Measurements from ENCODE around the gene SPATC1L.

Gene SPATC1L

DNA sequence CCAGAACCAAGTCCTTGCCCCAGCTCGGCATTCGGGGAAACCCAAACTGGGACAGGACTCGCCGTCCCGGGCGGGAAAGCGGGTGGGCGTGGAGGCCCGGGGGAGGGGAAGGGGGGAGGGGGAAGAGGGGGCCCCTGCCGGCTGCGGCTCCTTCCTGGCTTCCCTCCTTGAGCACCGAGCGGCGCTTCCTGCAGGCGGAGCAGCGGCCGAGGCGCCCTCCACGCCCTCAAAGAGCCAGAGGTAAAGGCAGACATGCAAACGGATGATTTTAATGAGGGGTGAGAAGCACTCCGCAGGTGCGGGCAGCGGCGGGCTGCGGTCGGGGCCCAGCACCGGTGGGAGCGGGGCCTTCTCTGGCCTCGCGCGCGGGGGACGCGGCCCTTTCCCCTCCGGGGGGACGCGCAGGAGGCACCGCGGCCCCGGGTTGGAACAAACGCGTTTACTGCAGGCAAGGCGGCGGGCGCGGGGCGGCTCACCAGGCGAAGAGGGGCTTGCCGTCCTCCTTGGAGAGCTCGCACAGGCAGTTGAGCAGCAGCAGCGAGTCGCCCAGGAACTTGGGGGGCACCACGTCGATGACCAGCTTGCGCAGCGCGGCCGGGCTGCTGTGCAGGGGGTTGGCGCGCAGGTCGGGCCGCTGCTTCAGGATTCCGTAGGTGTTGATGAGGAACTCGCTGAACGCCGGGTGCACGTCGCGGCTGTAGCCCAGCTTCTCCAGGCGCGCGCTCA is 23.2 kb downstream of the SPATC1L start:
- peak; percentile 52 for DNase-seq

DNA sequence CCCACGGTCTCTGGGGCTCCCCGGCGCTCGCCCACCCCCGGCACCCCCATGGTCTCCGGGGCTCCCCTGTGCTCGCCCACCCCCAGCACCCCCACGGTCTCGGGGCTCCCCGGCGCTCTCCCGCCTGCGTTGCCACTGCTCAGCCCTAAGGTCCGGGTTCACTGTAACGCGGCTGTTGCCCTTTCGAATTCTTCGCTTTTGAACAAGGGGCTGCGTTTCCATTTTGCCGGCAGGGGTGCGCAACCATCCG is 23.7 kb downstream of the SPATC1L start:
- no peak for DNase-seq

DNA sequence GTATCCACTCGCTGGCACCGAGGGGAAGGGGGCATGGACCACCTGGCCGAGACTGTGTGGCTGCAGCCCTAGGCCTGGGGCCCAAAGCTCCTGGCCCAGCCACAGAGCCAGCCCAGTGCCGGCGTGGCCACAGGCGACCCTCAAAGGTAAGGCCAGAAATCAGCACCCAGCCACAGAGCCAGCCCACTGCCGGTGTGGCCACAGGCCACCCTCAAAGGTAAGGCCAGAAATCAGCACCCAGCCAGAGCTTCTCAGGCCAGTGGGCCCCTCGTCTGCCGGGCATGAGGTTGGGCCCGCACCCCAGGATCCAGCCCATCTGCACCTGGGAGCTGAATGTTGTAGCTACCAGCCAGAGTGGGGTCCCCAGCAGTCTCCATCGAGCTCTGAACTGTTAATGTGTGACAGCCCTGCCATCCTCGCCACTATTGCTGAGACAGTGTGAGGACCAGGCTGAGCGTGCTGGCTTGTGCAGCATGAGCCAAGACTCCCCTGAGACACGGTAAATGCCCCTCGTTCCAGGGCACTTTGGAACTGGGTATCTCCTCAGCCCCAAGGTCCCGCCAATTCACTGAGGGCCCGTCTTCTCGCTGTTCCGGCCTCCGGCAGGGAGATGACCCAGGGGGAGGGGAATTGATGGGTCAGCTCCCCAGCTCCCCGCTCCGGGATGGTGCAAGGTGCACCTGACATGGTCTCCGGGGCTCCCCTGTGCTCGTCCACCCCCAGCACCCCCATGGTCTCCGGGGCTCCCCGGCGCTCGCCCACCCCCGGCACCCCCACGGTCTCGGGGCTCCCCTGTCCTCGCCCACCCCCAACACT is 24.2 kb downstream of the SPATC1L start:
- peak; percentile 47 for DNase-seq

DNA sequence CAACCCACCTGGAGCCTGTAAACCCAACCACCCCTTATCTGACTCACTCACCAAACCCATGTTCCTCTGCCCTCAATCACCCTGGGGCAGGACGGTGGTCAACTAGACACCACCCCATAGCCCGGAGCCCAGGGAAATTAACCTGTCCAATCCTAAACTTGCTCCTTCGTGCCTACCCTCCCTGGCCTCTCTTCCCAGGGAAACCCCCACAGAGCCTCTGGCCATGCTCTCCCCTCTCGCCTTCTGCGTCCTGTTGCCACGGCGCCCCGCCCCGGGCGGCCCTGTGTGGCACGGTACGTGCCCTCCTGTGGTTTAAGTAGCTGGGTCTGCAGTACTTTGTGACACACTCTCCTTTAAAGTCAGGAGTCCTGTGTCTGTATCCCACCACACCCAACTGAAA is 24.9 kb downstream of the SPATC1L start:
- DNase-seq, result no peak

DNA sequence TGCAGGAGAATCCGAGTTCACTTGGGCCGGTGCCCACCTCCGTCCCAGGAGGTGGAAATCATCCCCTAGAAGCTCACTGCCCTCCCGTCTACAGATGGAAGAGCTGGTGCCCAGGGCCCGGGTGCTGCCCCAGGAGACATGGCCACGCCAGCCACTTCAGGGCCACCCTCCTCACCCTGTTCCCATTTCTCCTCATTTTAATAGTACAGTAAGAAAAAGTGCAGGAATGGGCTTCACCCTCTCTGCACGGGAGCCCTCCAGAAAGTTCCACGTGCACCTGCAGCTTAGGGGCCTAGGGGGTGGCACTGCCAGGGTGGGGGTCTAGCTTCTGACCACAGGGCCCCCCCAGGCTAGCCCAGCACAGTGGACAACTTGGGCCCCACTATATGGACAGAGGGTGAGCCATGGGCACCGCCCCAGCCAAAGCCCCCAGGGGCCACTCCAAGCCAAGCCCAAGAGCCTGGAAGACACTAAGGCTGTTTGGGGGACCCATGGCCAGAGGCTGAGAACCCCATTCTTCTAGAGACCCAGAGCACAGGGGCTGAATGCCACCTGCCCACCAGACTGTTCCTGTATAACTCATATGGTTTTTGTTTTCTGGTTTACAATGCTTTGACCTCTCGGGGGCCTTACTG is 25.5 kb downstream of the SPATC1L start:
- DNase-seq, result peak; percentile 35

DNA sequence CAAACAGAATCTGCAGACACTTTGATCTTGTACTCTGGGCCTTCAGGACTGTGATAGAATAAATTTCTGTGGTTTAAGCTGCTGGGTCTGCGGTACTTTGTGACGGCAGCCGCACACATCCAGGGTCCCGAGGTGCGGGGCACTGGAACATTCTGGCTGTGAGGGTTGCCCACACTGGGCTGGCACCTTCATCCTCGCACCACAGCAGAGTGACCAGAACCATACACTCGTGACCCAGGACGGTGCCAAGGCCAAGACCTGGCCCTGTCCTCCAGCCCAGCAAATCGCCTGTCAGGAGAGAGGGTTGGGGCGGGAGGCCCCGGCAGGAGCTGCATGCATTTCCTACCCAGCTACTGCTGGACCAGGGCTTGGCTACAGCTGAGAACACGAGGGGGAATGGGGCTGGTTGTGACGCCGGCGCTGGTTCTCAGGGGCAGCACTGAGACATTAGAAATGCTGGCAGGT is 26.2 kb downstream of the SPATC1L start:
- DNase-seq, result peak; percentile 29

DNA sequence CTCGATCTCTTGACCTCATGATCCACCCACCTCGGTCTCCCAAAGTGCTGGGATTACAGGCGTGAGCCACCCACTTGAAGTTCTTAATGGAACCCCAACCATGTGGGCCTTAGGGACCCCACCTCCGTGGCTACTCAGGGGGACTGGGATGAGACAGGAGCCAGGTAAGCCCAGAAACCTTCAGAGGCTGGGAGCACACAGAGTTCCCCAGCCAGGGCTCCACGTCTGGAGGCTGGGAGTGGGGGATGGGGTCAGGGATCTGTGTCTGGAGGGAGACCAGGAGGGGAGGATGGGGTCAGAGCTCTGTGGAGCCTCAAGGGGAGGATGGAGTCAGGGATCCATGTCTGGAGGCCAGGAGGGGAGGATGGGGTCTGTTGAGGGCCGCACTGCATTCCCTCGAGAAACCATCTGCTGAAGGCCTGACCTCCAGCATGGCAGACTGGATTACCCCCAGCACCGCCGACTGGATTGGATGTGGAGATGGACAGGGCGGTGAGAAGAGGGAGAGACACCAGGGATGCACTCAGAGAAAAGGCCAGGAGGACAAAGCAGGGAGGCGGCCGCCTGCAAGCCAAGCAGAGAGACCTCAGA is 26.8 kb downstream of the SPATC1L start:
- DNase-seq, result peak; percentile 35

DNA sequence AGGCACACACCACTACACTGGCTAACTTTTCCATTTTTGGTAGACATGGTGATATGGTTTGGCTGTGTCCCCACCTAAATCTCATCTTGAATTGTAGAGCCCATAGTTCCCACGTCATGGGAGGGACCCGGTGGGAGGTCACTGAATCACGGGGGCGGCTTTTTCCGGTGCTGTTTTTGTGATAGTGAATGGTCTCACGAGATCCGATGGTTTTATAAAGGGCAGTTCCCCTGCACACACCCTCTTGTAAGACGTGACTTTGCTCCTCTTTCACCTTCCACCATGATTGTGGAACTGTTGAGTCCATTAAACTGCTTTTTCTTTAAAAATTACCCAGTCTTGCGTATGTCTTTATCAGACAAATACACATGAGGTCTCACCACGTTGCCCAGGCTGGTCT is 27.6 kb downstream of the SPATC1L start:
- DNase-seq, result peak; percentile 26

DNA sequence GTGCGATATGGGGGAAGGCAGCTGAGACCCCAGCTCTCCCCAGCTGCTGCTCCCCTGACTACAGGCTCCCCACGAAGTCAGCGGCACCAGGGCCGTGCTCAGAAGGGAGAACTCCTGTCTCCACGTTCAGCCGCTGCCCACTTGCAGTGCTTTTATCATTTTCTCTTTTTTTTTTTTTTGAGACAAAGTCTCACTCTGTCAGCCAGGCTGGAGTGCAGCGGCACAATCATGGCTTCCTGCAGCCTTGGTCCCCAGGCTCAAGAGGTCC is 27.9 kb downstream of the SPATC1L start:
- DNase-seq, result no peak

DNA sequence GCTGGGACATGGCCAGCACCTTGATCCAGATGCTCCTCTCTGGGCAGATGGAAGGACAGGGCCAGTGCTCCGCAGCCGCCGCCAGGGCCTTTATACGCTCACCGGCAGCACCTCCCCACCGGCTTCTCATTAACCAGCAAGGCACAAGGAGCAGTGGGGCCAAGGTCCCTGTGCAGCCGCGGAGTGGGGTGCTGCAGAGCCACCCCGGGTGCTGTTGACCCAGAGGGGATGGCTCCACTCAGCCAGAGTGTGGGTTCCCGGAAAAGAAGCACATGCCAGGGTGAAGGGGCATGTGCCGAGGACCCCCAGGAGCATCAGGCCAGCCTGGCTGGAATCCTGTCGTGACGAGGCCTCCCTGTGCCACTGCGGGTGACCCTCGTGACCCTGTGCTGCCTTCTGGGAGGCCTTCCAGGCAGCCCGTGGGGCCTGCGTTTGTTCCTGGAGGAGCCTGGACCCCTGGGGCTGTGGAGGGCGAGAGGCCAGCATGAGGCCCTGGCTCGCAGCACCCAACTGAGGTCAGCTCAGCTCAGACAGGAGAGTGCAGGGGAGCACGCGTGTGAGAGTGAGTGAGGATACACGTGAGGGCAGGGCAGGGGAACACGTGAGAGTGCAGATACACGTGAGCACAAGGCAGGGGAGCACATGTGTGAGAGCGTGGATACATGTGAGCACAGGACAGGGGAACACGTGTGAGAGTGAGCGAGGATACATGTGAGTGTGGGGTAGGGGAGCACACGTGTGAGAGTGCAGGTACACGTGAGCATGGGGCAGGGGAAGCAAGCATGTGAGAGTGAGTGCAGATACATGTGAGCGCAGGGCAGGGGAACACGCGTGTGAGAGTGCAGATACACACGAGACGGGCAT is 28.5 kb downstream of the SPATC1L start, which contains the start of gene FTCD:
FTCD (minus strand) TSS at position 66 of the 864 bp plus-strand sequence; CDS start at position 10, 56 bp downstream.
- DNase-seq, result peak; percentile 49

DNA sequence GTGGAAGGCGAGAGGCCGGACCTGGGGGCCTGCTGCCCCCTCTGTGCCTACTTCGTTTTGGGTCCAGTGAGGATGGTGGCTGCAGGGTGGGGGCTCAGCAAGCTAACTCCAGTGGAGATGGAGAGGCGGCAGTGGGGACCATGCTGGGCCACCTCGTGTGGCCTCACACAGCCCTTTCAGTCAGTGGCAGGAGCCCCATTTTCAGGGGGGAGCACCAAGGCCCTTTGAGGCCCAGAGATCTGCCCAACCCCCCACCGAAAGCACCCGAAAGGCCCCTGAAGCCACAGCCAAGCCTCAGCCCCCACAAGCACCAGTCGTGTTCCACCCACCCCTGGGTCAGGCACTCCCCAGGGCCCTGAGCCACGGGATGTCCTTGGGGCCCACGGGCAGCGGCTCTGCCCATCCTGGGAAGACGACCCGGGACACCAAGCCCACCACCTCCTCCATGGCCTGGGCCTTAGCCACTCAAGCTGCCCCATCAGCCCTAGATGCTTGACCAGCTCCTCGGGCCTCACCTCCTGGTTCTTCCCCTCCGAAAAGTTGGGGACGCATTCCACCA is 29.2 kb downstream of the SPATC1L start:
- DNase-seq, result peak; percentile 42

DNA sequence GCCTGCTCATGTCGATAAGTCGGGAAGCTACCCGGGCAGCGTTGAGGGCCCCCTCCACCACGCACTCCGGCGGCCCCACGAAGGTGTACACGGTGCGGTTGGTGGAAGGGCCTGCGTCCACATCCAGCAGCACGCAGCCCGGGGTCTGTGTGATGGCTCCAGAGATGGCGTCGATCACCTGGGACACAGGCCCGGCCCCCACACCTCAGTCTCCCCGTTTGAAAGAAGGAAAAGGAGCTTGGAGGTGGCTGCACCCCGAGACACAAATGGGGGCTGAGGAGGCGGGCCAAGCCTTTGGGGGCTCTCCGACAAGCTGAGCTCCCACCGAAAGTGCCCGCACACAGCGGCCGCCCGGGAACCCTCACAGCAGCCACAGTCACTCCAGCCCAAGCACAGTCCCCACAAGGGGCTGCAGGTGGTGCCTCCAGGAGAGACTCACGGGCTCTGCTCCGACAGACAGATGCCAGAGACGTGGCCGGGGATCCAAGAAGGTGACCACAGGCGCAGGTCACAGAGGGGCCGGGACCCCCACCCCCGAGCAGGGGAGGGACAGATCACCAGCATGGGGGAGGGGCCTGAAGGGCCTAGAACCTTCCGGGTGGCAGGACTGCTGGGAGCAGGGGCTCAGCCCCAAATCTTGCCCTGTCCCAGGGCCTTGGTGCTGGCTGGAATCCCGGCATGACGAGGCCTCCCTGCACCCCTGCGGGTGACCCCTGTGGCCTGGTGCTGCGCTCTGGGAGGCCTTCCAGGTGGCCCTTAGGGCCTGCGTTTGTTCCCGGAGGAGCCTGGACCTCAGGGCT is 29.9 kb downstream of the SPATC1L start:
- DNase-seq, result peak; percentile 50

DNA sequence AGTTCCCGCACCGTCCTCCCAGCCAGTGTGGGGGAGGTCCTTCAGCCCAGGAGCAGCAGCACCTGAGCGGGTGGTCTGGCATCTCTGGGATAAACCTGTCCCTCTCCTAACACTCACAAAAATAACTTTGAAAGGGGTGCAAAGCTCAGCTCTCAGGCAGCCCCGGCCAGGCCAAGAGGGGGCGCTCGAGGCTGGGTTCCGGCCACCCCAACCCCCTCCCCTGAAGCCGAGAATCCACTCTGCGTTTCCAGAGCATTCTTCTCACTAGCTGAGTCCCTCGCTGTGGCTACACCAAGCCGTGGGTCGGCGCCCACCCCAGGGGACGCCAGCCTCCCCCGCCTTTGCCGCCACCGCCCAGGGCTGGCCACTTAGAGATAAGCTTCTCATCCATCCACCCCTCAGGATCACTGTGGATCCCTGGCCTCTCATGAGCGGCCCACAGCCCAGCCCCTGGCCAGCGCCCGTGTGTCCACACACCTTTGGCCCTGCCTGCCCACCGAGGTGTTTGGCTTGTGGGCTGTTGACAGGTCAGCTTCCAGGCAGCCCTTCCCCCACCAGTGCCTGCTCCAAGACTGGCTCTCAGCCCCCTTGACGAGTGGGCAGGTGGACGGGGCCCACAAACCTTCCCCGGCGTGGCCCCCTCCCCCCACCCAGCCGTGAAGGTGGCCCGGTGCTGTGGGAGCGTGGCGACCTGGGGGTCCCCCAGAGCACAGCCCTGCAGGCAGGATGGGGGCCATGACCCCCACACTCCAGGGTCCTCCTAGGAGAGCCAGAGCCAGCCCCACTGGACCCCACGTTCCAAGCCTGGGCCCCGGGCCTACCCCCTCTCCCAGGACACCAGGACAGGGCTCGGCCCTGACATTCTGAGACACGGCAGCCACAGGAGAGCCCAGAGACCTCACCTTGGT is 30.8 kb downstream of the SPATC1L start:
- peak; percentile 88 for DNase-seq

DNA sequence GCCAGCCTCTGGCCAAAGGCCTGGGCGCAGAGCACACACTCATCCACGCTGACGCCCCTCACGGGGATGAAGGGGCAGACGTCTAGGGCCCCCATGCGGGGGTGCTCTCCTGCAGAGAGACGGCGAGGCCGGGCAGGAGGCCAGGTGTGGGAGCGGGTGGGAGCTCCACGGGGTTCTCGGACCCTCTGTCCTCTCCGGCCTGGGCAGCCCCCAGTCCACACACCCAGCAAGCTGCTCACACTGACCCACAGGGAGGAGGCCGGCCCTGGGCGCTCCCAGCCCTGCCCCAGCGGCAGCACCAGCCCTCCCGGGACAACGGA is 31.4 kb downstream of the SPATC1L start:
- DNase-seq, result no peak

DNA sequence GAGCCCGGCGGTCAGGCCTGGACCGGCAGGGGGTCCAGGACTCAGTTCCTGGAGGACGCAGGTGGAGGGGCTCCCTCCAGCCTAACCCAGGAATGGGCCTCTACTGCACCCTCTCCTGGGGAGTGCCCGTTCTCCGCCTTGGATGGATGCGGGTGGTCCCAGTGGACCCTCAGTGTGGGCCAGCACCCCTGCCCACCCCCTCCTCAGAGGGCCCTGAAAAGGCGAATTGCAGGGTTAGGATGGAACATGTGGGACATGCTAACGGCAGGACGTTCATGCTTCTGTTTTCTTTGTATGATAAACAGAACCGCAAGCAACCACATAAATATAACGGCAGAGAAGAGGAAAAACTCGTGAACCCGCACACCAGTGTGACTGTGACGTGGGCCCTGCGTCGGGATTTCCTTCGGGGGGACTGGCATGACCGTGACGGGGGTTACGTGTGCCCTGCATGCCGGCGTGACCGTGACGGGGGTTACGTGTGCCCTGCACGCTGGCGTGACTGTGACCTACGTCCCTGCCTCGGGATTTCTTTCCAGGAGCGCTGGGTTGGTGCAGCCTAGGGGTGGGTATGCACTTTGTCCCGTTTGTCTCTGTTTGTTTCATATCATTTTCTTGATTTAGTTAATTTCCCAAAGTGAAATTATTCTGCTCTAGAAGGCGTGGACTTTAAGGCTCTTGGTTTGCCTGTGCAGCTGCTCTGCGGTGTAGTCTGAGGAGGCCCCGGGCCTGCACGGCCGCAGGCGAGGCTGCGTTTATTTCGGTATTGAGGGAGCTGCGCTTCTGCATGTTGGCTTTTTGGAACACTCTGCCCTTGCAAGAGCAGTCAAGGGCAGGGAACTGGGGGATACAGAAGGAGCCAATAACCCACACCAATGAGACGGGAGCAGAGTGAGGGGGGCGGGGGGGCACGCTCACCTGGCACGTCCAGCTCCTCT is 32.0 kb downstream of the SPATC1L start:
- DNase-seq, result peak; percentile 43

DNA sequence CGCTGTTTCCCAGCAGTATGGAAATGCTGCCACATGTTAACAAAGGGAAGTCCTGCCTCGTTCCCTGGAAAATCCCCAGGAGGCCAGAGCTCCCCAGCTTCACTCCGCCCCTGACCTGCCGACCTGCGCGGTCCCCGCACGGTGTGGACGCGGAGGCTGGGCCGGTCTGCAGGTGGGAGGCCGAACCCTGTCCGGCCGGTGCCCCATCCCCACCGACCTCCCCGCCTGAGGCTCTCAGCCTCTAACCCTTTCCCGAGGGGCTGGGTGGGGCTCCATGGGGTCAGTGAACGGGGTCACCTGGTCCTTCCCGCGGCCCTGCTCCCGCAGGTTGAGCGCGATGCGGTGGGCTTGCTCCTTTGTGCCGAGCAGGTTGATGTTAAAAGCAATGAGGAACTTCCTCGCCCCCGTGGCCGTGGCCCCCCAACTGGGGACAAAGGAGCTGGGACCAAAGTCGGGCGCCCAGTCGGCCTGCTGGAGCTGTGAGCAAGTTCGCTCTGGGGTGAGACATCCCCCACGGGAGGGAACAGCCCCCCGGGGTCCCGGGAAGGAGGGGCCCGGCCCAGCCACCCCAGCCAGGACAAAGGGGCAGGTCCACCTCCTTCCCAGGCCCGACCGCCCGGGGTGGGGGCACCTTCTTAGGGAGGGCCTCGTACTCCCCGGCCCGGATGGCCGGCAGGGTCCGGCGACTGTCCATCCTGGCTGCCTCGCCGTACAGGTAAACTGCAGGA is 32.8 kb downstream of the SPATC1L start:
- peak; percentile 45 for DNase-seq

DNA sequence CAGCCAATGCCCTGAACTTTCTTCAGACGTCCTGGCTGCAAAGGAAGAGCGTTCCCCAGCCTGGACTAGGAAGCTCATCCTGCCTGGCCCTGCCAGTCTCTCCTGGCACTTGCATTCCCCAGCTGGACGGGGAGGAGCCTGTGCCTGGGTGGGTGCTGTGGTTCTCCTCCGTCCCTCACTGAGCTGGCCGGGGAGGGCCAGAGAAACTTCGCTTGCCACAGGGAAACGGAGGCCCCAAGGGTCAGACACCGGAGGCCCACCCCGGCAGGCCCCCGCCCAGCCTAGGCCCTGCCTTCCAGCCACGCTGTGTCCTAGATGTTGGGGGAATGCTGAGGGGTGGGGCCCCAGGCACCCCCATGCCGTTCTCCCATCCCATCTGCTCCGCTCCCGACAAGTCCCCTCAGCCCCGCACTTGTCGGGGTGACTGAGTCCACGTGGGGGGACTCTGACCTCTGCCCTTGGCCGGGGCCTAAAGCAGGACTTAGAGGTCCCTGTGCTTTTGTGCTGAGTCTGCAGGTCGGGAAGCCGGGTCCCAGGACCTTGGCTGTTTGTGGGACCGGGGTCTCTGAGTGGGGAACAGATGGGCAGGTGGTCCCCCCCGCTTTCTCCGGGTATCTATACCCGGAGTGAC is 33.7 kb downstream of the SPATC1L start:
- DNase-seq, result no peak

DNA sequence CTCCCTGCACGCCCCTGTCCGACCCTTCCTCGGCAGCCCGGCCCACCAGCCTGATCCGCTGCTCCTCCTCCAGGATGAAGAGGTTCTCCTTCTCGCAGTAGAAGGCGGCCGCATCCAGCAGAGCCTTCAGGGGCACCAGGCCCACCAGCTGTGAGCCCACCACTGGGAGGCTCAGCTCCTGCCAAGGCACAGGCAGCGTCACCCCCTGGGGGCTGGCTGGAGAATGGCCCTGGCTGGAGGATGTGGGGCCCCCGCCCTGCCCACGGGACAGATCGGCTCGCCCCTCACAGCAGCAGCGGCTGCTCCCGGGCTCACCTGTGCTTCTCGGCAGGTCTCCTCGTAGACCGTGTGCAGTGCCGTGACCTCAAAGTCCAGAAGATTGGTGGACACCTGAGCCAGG is 34.2 kb downstream of the SPATC1L start:
- no peak for DNase-seq

Data from activated CD8-positive, alpha-beta memory T cell treated with anti-CD3 and anti-CD28 coated beads, Interleukin-2, amount 50 U/mL, for 48 hours (primary cell).